Heart right ventricle (tissue), 16 donors: Measurements from ENCODE around the gene HORMAD2. TPM values are rescaled to one million over a fixed set of nuclear protein-coding genes. Genes with fewer than 3 reads are reported as not detected.

Experiments used
- ATAC-seq, 8 donors: fragments of 200-7000 bp; cut with Tn5 transposase; one replicate each; pipeline ENCODE4 v1.9.1; 2020; ENCODE audit warnings: mild to moderate bottlenecking in 8 of 8, moderate library complexity in 8 of 8, moderate number of reproducible peaks in 1 of 8
- DNase-seq, 2 donors: peaks; one replicate each; pipeline ENCODE4 v3.0.0-alpha.2; 2020
- H3K27ac ChIP-seq, 10 donors: fragments of 200-600 bp; sonication (generic) in 2 of 10; one replicate each; pipeline versions ENCODE4 v1.5.0 to v1.8.0; 2020 to 2022; ENCODE audit warnings: mild to moderate bottlenecking in 3 of 10
- H3K27me3 ChIP-seq, 7 donors: fragments of 200-600 bp; one replicate each; pipeline ENCODE4 v1.8.0; 2021 to 2022; ENCODE audit warnings: mild to moderate bottlenecking in 2 of 7
- H3K36me3 ChIP-seq, 9 donors: fragments of 200-600 bp; sonication (generic) in 1 of 9; one replicate each; pipeline versions ENCODE4 v1.5.0 to v1.8.0; 2020 to 2022; ENCODE audit warnings: mild to moderate bottlenecking in 2 of 9
- H3K4me1 ChIP-seq, 9 donors: fragments of 200-600 bp; sonication (generic) in 1 of 9; one replicate each; pipeline versions ENCODE4 v1.5.0 to v1.8.0; 2020 to 2022; ENCODE audit warnings: mild to moderate bottlenecking in 4 of 9
- H3K4me3 ChIP-seq, 10 donors: fragments of 200-600 bp; sonication (generic) in 2 of 10; one replicate each; pipeline versions ENCODE4 v1.5.0 to v1.8.0; 2020 to 2022; ENCODE audit warnings: mild to moderate bottlenecking in 7 of 10, moderate library complexity in 2 of 10
- H3K9me3 ChIP-seq, 11 donors: fragments of 200-600 bp in 10 of 11; sonication (generic) in 2 of 11; one replicate each; pipeline versions ENCODE4 v1.5.0 to v1.8.0; 2013 to 2022; ENCODE audit warnings: mild to moderate bottlenecking in 2 of 11, control low read depth in 1 of 11, moderate library complexity in 1 of 11
- CTCF ChIP-seq, 9 donors: fragments of 200-600 bp; sonication (generic) in 2 of 9; IDR thresholded peaks; one replicate each; pipeline versions ENCODE4 v1.5.0 to v1.8.0; 2021 to 2022; ENCODE audit warnings: antibody characterized with exemption in 9 of 9, mild to moderate bottlenecking in 5 of 9, moderate library complexity in 1 of 9
- WGBS, 2 donors: extraction: QIAGEN DNeasy Blood & Tissue Kit; methylation state at CpG; one replicate each; pipeline ENCODE4 v1.1.7; 2013; ENCODE audit warnings: inconsistent platforms in 1 of 2; 5-methylcytosine and 5-hydroxymethylcytosine counted together
- intact Hi-C, 10 donors: fragments of 100-400 bp; cut with DNase I; formaldehyde crosslinking; loops; one replicate each; pipeline versions ENCODE4 v1.11.1 to v1.14.2; 2022
- polyA plus RNA-seq, 2 donors: library from polyadenylated mRNA; stranded (reverse); fragments of 200-250 nt; gene quantifications; one replicate each; pipeline ENCODE4 v1.2.3, GENCODE V29; 2013
- total RNA-seq, 10 donors: library from RNA; stranded (reverse); fragmentation: NEBNext Ultra II Directional in 3 of 10; extraction: Animal tissue kit (Norgen Biotek cat#: 25700) in 3 of 10; gene quantifications; one replicate each; pipeline versions ENCODE4 v1.2.1 to v1.2.4, GENCODE V29; 2021 to 2023
- donor health status: Arrhythmogenic right ventricular cardiomyopathy.
- donor health status: ischemic (EF 13 %, LVEDD 7.1; RV severe dilation, severe dysfunction).
- donor health status: healthy with polysubstance abuse.
- donor health status: DM: no; HTN: yes; CAD: no.
- donor health status: DM: no; HTN: no; CAD: no.
- donor health status: ischemic (EF 25% LVEDD 6.9; RV normal size, moderate dysfunction).
- donor health status: ischemic (EF 25% LVEDD 5.7; RV mildly dilated, moderate dysfunction).
- donor health status: healthy.
- donor health status: DM: yes; HTN: yes; CAD: no.
- donor health status: Ischemic cardiomyopathy.
- donor health status: ischemic (EF 35%, LVEDD 5.7; RV mildly dilated, moderate dysfunction).
- donor health status: nonischemic (EF 11% LVEDD 7.7; RV severe dilation, severe dysfunction).
- donor health status: DM: yes; HTN: yes; CAD: no.
- donor health status: PGD.
- donor health status: ischemic (EF 29% LVEDD 5.4; RV normal size, mild dysfunction).
- donor health status: nonischemic (EF 23%, LVEDD 6.1; RV moderate dilation, normal function).

HORMAD2 gene
- total and polyA plus RNA-seq, 12 donors, result not detected

- intact Hi-C loops, result loop anchor here in 4 of 10 donors (5.0 kb wide), 2 partner anchors 38 to 43 kb away; partner anchors contain the start of gene LIF (in 3 of the 4)
- ATAC-seq (peak; percentile 61 to 85 (median 79)), DNase-seq (peak; percentile 73 to 74)
- TF ChIP-seq CTCF (IDR thresholded peaks at IDR 0.05), result no peak
- Histone ChIP-seq H3K27ac (peak overlapping the region in 9 of 10 donors; percentile 42 to 92 (median 79)), H3K9me3 (no peaks in the 10 kb centered on the region), H3K36me3 (no peaks in the 10 kb centered on the region), H3K27me3 (peaks cover 0 to 72% (median 40%) of the 10 kb centered on the region in 7 donors), H3K4me1 (peaks cover 2 to 75% (median 37%) of the 10 kb centered on the region in 9 donors), H3K4me3 (no peak overlapping the region)
- 37 to 43% methylated on average over 26 of the region's 26 CpGs for WGBS, 2 donors
Observed at GRCh38 chr22:30208631-30209603, 128.7 kb downstream of the HORMAD2 start.

GRCh38 chr22:30209642-30210041 lies 129.4 kb downstream of the HORMAD2 start:
- H3K9me3 ChIP-seq, result no peaks in the 10 kb centered on the region
- H3K4me1 ChIP-seq, result peaks cover 2 to 71% (median 36%) of the 10 kb centered on the region in 9 donors
- intact Hi-C loops, result loop anchor here in 4 of 10 donors (5.0 kb wide), 2 partner anchors 38 to 43 kb away; partner anchors contain the start of gene LIF (in 3 of the 4)
- no peak for TF ChIP-seq CTCF (IDR thresholded peaks at IDR 0.05)
- DNase-seq (no peak), ATAC-seq (no peak)
- 93 to 94% methylated on average over 6 of the region's 6 CpGs for WGBS, 2 donors
- H3K27me3 ChIP-seq, result peaks cover 0 to 74% (median 32%) of the 10 kb centered on the region in 7 donors
- no peak overlapping the region for H3K4me3 ChIP-seq
- H3K27ac ChIP-seq, result peak overlapping the region in 9 of 10 donors; percentile 42 to 92 (median 79)
- no peaks in the 10 kb centered on the region for H3K36me3 ChIP-seq

- no peaks in the 10 kb centered on the region for H3K9me3 ChIP-seq
- peaks cover 0 to 64% (median 28%) of the 10 kb centered on the region in 9 donors for H3K4me1 ChIP-seq
- no peak overlapping the region for H3K4me3 ChIP-seq
- intact Hi-C loops, result no loop called here
- 73 to 79% methylated on average over 19 of the region's 19 CpGs for WGBS, 2 donors
- H3K36me3 ChIP-seq, result no peaks in the 10 kb centered on the region
- H3K27me3 ChIP-seq, result peaks cover 0 to 78% (median 34%) of the 10 kb centered on the region in 7 donors
- no peak for DNase-seq
- peak overlapping the region in 5 of 10 donors; percentile 78 to 92 (median 81) for H3K27ac ChIP-seq
- peak in 1 of 8 donors; percentile 2 for ATAC-seq
- TF ChIP-seq CTCF (IDR thresholded peaks at IDR 0.05), result no peak
Observed at GRCh38 chr22:30210235-30210909, 130.1 kb downstream of the HORMAD2 start.
